Muscle of leg (tissue), 11 donors: Measurements from ENCODE around the gene ODF2. TPM values are rescaled to one million over a fixed set of nuclear protein-coding genes. Genes with fewer than 3 reads are reported as not detected.

Experiments used
- DNase-seq: peaks from one replicate; pipeline ENCODE4 v3.0.0; 2013
- H3K27ac ChIP-seq: one replicate; pipeline ENCODE4 v1.5.1; 2013; ENCODE audit warnings: mild to moderate bottlenecking, low read length, control low read depth
- H3K27me3 ChIP-seq: one replicate; pipeline ENCODE4 v1.6.1; 2013; ENCODE audit warnings: low read length; ENCODE audit not compliant: control insufficient read depth, insufficient read depth
- H3K36me3 ChIP-seq: one replicate; pipeline ENCODE4 v1.6.1; 2013; ENCODE audit warnings: low read length; ENCODE audit not compliant: control insufficient read depth, insufficient read depth
- H3K4me1 ChIP-seq: one replicate; pipeline ENCODE4 v1.6.1; 2013; ENCODE audit warnings: low read length; ENCODE audit not compliant: control insufficient read depth, insufficient read depth
- H3K4me3 ChIP-seq: one replicate; pipeline ENCODE4 v1.5.1; 2013; ENCODE audit warnings: low read length, control low read depth
- H3K9me3 ChIP-seq: replicated peaks from 2 replicates; pipeline ENCODE4 v1.6.1; 2013; ENCODE audit warnings: low read depth, low read length; ENCODE audit not compliant: control insufficient read depth
- WGBS: methylation state at CpG from one replicate; pipeline ENCODE4 v1.1.5; 2013; ENCODE audit warnings: missing lambda C conversion rate; ENCODE audit not compliant: insufficient coverage; 5-methylcytosine and 5-hydroxymethylcytosine counted together
- polyA plus RNA-seq, 8 donors: library from polyadenylated mRNA; unstranded; fragments of 120-200 nt; gene quantifications; one replicate each; pipeline versions ENCODE4 v1.2.1 to v1.2.3, GENCODE V29; 2013; ENCODE audit warnings: inconsistent platforms in 1 of 8, low replicate concordance in 1 of 8; ENCODE audit not compliant: insufficient read length in 8 of 8, insufficient read depth in 1 of 8
- total RNA-seq: library from RNA; stranded (reverse); fragments of 120-200 nt; gene quantifications from one replicate; pipeline ENCODE4 v1.2.4, GENCODE V29; 2013

The ODF2 gene
- total and polyA plus RNA-seq, 9 donors: 23.5 to 41.8 (median 26.8) TPM

GRCh38 chr9:128523199-128523925, 67.6 kb downstream of the ODF2 start:
- Histone ChIP-seq H3K36me3 (peaks cover 40% of the 10 kb centered on the region), H3K9me3 (no peaks in the 10 kb centered on the region), H3K4me1 (peaks cover 7% of the 10 kb centered on the region), H3K27me3 (no peaks in the 10 kb centered on the region), H3K4me3 (no peak overlapping the region), H3K27ac (no peak overlapping the region)
- 8% methylated on average over 13 of the region's 13 CpGs for WGBS
- peak; percentile 81 for DNase-seq

- Histone ChIP-seq H3K27ac (no peak overlapping the region), H3K9me3 (no peaks in the 10 kb centered on the region), H3K4me1 (peaks cover 7% of the 10 kb centered on the region), H3K36me3 (peaks cover 64% of the 10 kb centered on the region), H3K4me3 (no peak overlapping the region), H3K27me3 (no peaks in the 10 kb centered on the region)
- no peak for DNase-seq
- no CpG with 5 or more reads among the region's 2 CpGs for WGBS
These were observed 70.9 kb downstream of the ODF2 start for GRCh38 chr9:128526720-128527119.

GRCh38 chr9:128528445-128529160, 72.8 kb downstream of the ODF2 start:
- Histone ChIP-seq H3K27ac (no peak overlapping the region), H3K4me1 (peaks cover under 1% of the 10 kb centered on the region), H3K4me3 (no peak overlapping the region), H3K27me3 (no peaks in the 10 kb centered on the region), H3K9me3 (no peaks in the 10 kb centered on the region), H3K36me3 (peaks cover 63% of the 10 kb centered on the region)
- 94% methylated on average over 4 of the region's 15 CpGs for WGBS
- DNase-seq: no peak

- no peak for DNase-seq
- Histone ChIP-seq H3K27ac (no peak overlapping the region), H3K36me3 (peaks cover 69% of the 10 kb centered on the region), H3K27me3 (no peaks in the 10 kb centered on the region), H3K9me3 (no peaks in the 10 kb centered on the region), H3K4me1 (no peaks in the 10 kb centered on the region), H3K4me3 (no peak overlapping the region)
- WGBS: 74% methylated on average over 4 of the region's 4 CpGs
These were observed 73.4 kb downstream of the ODF2 start for GRCh38 chr9:128529191-128529590.

- H3K4me1 ChIP-seq: no peaks in the 10 kb centered on the region
- H3K4me3 ChIP-seq: no peak overlapping the region
- peaks cover 64% of the 10 kb centered on the region for H3K36me3 ChIP-seq
- H3K27me3 ChIP-seq: no peaks in the 10 kb centered on the region
- H3K27ac ChIP-seq: no peak overlapping the region
- H3K9me3 ChIP-seq: no peaks in the 10 kb centered on the region
- WGBS: no CpG with 5 or more reads among the region's 4 CpGs
- DNase-seq: no peak
These were observed 76.8 kb downstream of the ODF2 start for GRCh38 chr9:128532581-128532980.

GRCh38 chr9:128540634-128541360, 85.0 kb downstream of the ODF2 start:
- Histone ChIP-seq H3K27ac (no peak overlapping the region), H3K9me3 (no peaks in the 10 kb centered on the region), H3K4me3 (no peak overlapping the region)

GRCh38 chr9:128546504-128546903, 90.7 kb downstream of the ODF2 start:
- Histone ChIP-seq H3K4me1 (peaks cover 21% of the 10 kb centered on the region), H3K27ac (no peak overlapping the region), H3K27me3 (no peaks in the 10 kb centered on the region), H3K36me3 (peaks cover 19% of the 10 kb centered on the region), H3K4me3 (no peak overlapping the region), H3K9me3 (no peaks in the 10 kb centered on the region)
- WGBS: 87% methylated on average over 2 of the region's 3 CpGs
- DNase-seq: no peak

More at GRCh38 chr9:128540634-128541360, 85.0 kb downstream of the ODF2 start:
- Histone ChIP-seq H3K4me1 (no peaks in the 10 kb centered on the region), H3K36me3 (peaks cover 70% of the 10 kb centered on the region), H3K27me3 (no peaks in the 10 kb centered on the region)
- no peak for DNase-seq
- 33% methylated on average over 1 of the region's 3 CpGs for WGBS

GRCh38 chr9:128548876-128549275, 93.1 kb downstream of the ODF2 start:
- H3K36me3 ChIP-seq: no peaks in the 10 kb centered on the region
- DNase-seq: no peak
- peaks cover 25% of the 10 kb centered on the region for H3K4me1 ChIP-seq
- H3K27me3 ChIP-seq: no peaks in the 10 kb centered on the region
- no peak overlapping the region for H3K4me3 ChIP-seq
- 82% methylated on average over 4 of the region's 7 CpGs for WGBS
- H3K27ac ChIP-seq: no peak overlapping the region
- no peaks in the 10 kb centered on the region for H3K9me3 ChIP-seq

GRCh38 chr9:128550226-128550625, 94.4 kb downstream of the ODF2 start:
- whole genome bisulfite sequencing: no CpG with 5 or more reads among the region's 2 CpGs
- peak; percentile 15 for DNase-seq
- H3K4me3 ChIP-seq: no peak overlapping the region
- no peaks in the 10 kb centered on the region for H3K9me3 ChIP-seq
- H3K27me3 ChIP-seq: no peaks in the 10 kb centered on the region
- peaks cover 37% of the 10 kb centered on the region for H3K4me1 ChIP-seq
- H3K36me3 ChIP-seq: peaks cover 2% of the 10 kb centered on the region
- peak overlapping the region; percentile 91 for H3K27ac ChIP-seq
